RPMI7951 (cell line): ENCODE measurements around the gene GSK3B. TPM values are rescaled to one million over a fixed set of nuclear protein-coding genes. Genes with fewer than 3 reads are reported as not detected.

Experiments used
- DNase-seq: peaks from one replicate; pipeline ENCODE4 v3.0.0-alpha.2; 2012; ENCODE audit warnings: low read depth
- total RNA-seq: library from RNA; depleted of rRNA; stranded (reverse); fragments of >200 nt; shearing (Covaris generic); gene quantifications from 2 replicates; pipeline ENCODE4 v1.2.3, GENCODE V29; 2014

Gene GSK3B
- total RNA-seq, 1 experiment from 2014 or later: 55.5 TPM

DNA sequence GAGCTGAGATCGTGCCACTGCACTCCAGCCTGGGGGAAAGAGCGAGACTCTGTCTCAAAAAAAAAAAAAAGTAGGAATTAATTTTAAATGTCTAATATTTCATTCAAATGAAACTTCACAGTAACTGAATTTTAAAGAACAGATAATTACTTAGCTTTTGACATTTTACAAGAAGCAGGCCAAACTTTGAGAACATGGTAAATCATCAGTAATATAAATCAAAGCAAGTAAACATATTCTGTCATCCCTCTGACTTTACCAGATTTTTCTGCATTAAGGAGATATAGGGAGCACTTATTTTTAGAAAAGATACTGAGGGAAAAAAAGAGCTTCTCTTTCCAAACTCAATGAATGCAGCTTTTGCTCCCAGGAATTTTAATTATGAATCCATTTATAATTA lies 275.3 kb downstream of the GSK3B start:
- no peak for DNase-seq

DNA sequence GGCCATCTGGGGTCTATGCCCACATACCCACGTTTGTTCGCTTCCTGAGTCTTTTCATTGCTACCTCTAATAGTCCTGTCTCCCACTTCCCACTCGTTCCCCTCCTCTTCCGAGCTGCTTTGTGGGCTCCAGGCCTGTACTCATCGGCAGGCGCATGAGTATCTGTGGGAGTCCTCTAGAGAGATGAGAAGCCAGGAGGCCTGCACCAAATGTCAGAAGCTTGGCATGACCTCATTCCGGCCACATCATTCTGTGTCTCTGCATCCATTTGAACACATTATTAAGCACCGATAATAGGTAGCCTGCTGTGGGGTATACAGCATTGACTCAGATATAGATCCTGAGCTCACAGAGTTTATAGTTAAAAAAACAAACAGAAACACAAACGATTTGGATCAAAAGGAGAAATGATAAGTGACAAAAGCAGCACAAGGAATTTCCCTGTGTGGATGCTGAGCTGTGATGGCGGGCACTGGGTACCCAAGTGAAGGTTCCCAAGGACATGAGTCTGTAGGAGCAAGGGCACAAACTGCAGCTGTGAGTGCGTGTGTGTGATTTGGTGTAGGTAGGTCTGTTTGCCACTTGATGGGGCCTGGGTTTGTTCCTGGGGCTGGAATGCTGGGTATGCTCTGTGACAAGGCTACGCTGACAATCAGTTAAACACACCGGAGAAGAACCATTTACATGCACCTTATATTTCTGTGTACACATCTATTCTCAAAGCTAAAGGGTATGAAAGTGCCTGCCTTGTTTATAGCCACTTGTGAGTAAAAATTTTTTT lies 276.5 kb downstream of the GSK3B start:
- peak; percentile 8 for DNase-seq

DNA sequence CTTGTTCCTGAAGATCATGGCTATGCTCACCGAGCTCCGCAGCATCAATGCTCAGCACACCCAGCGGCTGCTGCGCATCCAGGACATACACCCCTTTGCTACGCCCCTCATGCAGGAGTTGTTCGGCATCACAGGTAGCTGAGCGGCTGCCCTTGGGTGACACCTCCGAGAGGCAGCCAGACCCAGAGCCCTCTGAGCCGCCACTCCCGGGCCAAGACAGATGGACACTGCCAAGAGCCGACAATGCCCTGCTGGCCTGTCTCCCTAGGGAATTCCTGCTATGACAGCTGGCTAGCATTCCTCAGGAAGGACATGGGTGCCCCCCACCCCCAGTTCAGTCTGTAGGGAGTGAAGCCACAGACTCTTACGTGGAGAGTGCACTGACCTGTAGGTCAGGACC lies 277.2 kb downstream of the GSK3B start:
- DNase-seq: no peak

DNA sequence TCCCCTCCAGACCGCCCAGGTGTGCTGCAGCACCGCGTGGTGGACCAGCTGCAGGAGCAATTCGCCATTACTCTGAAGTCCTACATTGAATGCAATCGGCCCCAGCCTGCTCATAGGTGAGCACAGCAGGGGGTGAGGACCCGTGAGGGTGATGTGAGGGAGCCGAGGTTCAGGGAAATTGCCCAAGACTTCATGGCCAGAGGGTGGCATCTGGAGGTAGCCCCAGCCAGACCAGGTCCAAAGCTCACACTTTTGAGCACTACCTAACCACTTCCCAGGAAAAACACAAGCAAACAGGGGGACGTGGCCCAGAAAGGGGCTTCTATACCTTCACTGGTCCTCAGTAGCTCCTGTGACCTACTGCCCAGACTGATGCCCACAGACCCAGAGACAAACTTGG lies 278.5 kb downstream of the GSK3B start:
- DNase-seq: no peak

DNA sequence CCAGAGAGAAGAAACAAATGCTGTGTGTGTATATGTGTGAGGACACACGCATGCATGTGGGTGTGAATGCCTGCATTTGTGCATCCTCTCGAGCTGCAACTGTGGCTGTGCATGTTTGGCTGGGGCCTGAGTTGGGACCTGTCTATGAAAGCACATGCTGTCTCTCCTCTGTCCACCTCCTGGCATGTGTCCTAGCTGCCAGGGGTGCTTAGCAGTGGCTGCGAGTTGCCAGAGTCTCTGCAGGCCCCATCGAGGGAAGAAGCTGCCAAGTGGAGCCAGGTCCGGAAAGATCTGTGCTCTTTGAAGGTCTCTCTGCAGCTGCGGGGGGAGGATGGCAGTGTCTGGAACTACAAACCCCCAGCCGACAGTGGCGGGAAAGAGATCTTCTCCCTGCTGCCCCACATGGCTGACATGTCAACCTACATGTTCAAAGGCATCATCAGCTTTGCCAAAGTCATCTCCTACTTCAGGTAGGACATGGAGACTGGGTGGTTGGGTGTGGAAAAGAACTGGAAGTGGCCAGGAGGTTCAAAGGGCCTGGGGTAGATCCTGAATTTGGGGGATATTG lies 281.7 kb downstream of the GSK3B start:
- no peak for DNase-seq

DNA sequence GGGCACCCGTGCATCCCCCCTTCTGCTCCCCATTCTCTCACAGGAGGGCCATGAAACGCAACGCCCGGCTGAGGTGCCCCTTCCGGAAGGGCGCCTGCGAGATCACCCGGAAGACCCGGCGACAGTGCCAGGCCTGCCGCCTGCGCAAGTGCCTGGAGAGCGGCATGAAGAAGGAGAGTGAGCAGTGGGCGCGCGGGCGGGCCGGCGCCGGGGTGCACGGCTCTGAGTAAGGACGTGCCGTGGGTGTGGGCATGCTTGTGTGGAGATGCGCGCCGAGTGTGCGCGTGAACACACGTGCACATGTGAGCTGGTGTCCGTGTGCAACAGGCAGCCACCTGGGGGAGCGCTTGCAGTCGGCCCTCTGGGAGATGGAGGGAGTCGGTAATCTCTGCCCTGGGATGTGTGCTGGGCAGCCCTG lies 284.2 kb downstream of the GSK3B start:
- peak; percentile 17 for DNase-seq

DNA sequence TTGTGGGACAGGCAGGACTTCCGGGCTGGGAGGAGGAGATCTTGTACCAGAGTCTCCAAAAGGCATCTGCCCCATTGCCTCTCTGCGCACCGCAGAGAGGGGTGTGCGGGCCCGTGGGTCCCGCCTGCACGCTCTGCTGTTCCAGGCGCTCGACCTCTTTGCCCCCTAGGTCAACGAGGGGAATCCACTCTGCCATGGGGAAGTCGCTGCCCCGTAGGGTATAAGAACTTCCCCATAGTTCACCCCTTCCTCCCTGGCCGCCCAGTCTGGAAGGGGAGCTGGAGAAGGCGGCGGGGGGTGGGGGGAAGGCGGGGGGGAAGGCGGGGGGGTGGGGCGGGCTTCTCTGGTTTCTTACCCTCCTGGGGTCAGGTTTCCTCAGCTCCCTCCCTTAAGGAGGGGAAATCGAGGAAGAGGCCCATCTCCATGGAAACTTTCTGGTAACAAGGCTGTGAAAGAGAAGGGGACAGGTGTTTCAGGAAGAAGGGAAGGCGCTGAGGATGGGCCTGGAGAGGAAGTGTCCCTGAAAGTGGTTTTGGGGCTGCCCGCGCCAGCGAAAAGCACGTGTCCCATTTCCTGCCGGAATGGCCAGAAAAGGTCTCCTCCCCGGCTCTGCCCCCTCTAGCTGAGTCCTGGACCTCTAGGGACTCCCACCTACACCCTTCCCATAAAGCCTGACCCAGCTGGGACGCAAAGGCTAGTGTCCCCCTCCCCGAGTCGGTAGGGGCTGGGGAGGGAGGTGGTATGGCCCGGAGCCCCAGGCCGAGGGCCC lies 284.8 kb downstream of the GSK3B start:
- DNase-seq: no peak

DNA sequence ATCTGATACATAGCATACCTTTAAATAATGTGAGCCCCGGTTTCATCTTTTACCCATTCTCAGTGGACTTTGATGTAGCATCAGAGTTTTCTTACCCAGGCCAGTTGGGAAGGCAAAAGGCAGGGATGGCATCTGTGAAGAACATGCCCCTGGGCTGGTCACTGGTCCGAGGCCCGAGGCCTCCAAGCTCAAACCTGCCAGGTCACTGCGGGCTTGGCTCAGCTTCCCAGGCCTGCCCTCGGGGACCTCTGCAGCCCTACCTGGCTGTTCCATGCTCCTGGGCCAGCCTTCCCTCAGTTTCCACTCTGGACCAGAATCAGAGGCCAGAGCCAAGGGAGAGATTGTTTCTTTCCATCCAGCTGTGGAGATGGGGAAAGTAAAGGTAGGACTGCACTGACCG lies 285.4 kb downstream of the GSK3B start:
- DNase-seq: no peak

DNA sequence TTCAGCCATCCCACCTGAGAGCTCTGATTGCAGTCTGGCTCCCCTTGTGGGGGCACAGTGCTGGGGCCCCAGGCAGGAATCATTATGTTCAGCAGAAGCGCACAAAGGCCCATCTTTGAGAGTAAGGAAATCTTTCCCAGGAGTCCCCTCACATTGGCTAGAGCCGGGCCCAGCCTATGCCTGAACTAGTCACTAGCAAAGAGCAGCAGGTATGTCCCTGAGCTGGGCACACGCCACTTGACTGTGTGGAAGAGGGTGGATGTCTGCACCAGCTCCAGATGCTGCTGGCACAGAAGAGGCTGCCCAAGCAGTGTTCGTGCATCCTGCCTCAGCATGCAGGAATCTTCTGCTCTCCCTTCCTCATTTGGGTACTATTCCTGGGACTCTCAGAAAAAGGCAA lies 286.0 kb downstream of the GSK3B start:
- no peak for DNase-seq

DNA sequence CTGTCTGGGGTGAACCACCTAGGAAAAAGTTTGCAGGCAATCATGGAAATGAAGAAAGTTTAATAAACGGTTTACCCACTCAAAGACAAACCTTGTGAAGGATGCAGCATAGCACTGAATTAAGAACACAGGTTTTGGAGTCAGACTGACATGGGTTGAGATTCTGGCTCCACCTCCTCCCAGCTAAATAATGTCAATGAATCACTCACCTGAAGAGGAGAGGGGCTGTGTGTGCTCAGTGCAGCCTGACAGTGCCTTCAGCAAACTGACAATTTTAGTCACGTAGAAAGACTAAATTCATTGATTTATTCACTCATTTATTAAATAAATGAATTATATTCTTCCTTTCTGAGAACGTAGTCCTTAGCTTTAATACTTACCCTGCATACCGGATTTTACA lies 293.4 kb downstream of the GSK3B start:
- no peak for DNase-seq

DNA sequence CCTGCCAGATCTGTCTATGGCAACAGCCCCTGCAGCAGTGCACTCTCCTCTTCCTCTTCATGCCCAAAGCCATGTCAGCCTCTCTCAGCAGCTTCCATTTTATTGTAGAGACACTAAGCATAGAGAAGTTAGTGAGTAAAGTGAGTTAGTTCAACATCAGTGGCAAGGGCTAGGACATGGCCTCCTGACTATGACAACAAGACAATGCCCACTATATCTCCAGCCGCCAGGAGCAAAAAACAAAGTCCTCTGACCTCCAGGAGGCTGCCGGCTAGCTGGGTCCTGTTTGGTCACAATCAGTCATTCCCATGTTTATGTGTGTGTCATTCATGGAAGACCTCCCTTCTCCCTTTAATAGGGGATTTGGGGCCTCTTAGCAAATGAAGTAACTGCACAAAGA lies 297.5 kb downstream of the GSK3B start:
- no peak for DNase-seq

DNA sequence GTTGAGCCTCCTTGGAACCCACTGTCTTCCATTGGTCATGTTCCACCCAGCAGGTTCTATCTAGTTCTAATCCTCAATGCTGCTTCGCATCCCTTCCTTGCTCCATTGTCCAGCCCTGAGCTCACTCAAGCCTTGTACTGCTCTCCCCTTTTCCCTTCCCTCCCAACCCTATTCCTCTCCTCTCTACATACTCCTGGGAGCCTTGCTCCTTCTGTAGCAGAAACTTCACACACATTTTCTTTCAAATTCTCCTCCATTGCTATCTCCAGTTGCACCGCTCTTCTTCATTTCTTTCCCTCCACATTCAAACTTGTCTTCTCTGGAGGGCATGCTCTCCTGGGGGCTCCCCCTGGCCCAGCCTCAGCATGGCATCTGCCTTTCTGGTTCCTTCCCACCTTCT lies 297.9 kb downstream of the GSK3B start:
- no peak for DNase-seq

DNA sequence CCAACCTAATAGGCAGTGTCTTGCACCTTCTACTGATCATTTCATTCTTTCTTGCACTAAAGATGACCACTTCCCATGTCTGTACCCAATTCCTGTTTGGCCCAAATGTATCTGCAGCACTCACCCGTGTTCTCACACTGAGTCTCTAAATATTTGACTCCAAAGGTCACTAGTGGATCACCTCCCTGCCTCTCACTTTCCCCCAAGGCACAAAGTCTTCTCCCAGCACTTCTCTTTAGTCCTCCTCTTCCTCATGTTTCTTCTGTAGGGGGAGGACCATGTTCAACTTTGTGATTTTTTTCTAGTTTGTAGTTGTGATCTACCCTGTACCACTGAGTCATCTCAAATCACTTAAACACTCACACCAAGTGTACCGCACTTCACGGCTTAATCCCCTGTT lies 298.4 kb downstream of the GSK3B start:
- no peak for DNase-seq

DNA sequence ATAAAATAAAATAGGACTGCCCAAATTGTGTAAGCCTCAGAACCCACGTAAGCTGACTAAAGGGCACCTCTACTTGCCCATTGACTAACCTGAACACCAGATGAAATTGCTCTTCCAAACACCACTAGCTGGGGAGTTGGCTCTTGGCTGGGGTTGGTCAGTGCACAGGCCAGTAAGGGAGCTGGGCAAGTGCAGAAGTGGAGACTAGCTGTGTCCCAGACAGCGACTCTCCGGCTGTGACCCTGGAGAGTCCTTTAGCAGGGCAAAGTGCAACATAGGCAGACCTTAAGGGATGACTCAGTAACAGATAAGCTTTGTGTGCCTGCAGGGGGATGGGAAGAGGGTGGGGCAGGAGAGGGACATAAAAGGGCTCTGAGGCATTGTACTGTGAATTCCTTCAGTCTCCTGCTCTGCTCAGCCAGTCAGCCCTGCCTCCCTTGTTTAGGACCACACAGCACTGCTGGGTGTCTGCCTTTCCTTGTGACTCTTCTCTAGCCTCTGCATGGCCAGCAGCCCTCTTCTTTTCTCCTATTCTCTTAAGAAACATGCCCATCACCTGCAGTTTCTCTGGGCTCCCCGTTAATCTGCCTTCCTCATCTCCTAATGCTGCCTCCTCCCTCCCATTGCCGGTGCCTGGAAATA lies 299.2 kb downstream of the GSK3B start:
- peak; percentile 58 for DNase-seq

DNA sequence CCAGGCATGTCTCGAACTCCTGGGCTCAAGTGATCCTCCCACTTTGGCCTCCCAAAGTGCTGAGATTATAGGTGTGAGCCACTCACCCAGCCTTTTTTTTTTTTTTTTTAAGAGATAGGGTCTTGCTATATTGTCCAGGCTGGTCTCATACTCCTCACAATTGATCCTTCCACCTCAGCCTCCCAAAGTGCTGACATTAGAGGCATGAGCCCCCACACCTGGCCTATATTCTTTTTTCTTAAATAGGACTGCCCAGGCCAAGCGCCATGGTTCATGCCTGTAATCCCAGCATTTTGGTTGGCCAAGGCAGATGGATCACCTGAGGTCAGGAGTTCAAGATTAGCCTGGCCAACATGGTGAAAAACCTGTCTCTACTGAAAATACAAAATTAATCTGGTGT lies 299.8 kb downstream of the GSK3B start:
- DNase-seq: no peak

DNA sequence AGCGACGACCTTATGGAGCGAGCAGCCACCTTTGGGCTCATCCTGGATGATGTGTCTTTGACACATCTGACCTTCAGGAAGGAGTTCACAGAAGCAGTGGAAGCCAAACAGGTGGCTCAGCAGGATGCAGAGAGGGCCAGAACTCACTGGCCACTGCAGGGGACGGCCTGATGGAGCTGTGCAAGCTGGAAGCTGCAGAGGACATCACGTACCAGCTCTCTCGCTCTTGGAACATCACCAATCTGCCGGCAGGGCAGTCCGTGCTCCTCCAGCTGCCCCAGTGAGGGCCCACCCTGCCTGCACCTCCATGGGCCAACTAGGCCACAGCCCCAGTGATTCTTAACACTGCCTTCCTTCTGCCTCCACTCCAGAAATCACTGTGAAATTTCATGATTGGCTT lies 302.0 kb downstream of the GSK3B start:
- no peak for DNase-seq

DNA sequence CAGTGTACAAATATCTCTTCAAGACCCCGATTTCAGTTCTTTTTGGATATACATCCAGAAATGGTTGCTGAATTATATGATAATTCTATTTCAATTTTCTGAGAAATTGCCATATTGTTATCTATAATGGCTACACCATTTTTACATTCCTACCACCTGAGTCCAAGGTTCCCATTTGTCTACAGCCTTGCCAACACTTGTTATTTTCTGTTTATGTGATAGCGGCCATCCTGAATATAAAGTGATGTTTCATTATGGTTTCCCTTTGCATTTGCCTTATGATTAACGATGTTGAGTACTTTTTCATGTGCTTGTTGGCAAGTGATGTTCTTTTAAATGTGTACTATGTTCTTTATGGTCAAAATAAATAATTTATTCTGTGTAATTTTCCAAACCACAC lies 303.9 kb downstream of the GSK3B start:
- DNase-seq: no peak

DNA sequence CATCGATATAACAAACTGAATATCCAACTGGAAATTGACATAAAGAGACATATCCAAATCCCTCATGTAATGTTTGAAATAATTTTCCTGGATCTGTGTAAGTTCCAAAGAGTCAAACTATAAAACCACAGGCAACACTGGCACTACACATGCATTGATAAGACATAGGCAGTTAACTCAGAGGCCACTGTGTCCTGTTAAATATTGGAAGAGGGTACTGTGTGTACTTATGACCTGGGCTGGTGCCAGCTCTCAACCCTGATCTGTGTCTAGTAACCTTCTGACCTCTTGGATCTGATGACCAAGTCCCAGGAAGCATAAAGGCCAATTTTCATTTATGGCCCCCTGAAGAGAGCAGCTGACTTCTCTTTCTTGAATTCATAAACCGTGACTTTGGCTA lies 307.8 kb downstream of the GSK3B start:
- no peak for DNase-seq

DNA sequence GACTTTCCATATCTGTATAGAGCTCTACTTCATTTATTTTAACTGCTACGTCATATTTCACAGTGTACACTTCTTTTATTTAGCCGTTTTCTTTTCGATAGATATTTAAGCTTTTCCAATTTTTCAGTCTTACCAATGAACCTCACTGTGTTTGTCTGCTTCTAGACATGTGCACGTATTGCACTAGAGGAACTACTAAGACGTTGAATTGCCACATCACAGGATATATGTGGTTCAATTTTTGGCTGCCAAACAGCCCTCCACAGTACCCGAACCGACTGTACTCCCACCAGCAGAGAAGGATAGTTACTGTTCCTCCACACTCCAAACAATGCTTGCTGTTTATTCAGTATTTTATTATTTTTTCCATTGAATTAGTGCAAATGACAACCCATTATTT lies 310.4 kb downstream of the GSK3B start:
- DNase-seq: no peak

DNA sequence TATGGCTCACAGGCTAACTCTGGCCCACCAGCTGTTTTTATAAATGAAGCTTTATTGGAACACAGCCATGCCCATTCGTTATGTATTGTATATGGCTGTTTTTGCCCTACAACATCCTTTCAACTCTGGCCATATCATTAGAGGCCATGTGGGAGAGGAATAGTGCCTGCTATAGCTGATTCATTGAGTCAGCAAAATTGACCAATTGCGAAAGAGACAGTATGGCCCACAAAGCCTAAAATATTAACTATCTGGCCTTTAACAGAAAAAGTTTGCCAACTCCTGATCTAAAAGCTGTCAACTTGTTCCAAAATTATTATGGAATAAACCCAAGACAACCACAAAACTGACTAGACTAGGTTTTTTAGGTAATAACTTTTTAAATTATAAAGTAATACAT lies 311.0 kb downstream of the GSK3B start:
- no peak for DNase-seq

DNA sequence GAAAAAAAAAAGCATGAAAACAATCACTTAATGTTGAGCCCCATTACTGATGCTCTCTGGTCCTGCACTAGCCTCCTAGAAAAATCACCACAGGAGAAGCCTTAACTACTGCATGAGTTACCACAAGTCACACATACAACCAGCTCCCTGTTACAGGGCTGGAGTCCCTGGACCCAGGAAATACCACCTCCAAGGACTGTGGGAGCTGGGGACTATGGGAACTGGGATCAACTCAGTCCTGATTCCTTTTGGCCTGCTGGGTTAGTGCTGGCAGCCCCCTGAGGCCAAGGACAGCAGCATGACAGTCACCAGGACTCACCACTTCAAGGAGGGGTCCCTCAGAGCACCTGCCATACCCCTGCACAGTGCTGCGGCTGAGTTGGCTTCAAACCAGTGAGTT lies 311.8 kb downstream of the GSK3B start:
- DNase-seq: no peak

DNA sequence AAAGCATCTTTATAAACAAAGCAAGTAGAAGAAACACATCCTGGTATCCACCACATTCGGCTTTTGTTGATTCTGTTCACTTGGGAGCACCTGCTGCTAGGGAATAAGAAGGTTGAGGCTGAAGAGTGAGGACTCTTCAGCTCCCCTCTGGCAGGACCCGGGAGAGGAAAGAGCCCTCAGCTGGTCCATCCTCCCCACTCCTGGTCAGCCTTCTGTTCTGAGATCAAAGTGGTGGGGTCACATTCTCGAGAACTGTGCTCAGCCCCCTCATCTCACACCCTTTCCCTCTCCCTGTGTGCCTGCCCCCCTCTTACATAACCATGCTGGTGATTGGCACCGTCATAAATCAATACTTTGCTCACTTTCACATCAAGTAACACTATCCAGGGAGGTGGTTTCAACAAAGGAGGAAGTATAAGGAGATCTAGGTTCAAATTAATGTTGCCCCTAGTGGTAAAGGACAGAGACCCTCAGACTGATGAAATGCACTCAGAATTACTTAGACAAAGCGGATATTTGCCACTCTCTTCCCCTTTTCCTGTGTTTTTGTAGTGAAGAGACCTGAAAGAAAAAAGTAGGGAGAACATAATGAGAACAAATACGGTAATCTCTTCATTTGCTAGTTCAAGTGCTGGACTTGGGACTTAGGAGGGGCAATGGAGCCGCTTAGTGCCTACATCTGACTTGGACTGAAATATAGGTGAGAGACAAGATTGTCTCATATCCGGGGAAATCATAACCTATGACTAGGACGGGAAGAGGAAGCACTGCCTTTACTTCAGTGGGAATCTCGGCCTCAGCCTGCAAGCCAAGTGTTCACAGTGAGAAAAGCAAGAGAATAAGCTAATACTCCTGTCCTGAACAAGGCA lies 312.7 kb downstream of the GSK3B start, which contains the start of gene NR1I2:
Gene NR1I2 (plus strand): TSS at position 772 of the 869 bp plus-strand sequence.
- no peak for DNase-seq
